NCI-H146 (cell line): Measurements from ENCODE around the gene PDPN.

Experiments used
- DNase-seq: peaks from one replicate; lab custom pipeline; 2025; lab: John Stamatoyannopoulos, UW

Gene PDPN

DNA sequence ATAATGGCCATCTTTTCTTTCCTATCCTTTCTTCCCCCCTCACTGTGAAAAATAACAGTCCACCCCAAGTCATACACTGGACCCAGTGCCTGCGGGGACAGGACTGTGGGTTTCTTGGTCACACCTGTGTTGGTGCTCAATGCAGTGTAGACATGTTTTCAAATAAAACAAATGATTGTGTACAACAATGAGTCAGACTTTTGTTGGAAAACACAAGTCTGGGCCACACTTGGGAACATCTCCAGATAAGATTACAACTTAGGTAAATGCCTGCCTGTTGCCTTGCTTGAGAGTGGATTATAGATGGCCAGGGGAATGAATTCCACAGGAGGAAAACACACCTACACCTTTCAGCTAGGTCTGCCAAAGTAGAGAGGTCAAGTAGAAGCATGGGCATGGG lies 34.1 kb downstream of the PDPN start:
- DNase-seq, result no peak

DNA sequence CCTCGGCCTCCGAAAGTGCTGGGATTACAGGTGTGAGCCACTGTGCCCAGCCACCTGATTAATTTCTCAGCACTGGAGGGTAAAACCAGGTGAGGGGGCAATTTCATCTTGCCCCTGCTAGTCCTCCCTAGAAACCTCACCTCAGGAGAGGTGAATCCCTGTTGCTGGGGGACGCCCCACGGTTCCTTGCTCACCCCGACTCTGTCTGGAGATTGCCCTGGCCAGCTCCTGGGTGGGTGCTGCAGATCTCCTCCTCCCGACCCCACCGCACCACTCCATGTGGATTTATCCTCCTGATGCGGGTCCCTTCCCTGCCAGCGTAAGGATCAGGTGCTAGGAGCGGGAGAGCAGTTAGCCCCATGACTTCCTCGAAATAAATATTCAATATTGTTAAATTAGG lies 34.9 kb downstream of the PDPN start:
- DNase-seq, result no peak

DNA sequence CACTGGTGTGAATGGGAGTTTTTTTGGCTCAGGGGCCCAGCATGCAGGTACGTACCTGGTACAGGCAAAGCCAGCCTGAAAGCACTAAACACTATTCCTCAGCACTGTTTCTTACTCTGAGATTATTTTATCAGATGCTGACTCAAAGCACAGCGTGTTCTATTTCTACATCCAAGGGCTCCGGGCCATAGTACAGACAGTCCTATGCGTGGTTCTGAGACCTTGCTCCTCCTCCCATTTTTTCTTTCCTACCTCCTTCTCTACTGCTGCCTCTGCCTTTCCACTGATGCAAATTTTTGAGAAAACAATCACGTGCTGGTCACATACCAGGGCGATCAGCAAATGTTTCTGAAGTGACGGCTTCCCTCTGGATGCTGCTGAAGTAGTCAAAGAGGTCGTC lies 36.3 kb downstream of the PDPN start:
- no peak for DNase-seq

GRCh38 chr1:13620825-13621224 lies 37.2 kb downstream of the PDPN start:
- no peak for DNase-seq

DNA sequence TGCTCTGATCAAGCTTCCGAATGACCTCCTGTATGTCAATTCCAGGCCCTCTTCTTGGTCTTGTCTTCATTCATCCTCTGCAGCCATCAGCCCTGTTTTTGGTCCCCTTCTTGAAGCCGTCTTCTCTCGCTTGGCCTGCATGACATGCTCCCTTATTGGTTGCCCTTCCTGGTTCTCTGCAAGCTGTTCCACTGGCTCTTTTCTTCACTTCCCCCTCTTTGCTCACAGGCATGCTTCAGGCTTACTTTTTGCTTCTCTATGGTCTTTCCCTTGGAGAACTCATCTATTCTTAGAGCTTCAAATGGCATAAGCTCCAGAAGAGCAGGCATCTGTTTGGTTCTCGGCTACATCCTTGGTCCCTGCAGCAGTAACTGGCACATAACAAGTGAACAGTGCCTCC lies 38.8 kb downstream of the PDPN start:
- DNase-seq, result no peak

- DNase-seq, result no peak
These were observed 39.5 kb downstream of the PDPN start for GRCh38 chr1:13623021-13623637.

DNA sequence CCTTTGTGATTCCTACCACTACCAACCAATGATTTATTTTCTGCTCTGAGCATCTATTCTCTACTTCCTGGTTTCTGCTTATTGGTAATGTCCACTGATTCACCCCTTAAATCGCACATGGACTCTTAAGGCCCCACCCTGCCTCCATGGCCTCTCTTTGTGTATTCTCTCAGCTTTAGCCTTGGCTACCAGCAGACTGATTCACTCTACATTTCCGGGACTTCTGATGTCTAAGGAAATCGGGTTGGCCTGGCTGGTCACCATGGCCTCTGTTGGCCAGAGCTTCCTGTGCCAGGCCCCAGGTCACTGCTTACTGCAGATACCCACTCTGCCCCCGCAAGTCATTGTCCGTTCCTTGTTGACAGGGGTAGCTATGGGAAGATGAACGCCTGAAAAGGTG lies 40.9 kb downstream of the PDPN start:
- DNase-seq, result no peak

DNA sequence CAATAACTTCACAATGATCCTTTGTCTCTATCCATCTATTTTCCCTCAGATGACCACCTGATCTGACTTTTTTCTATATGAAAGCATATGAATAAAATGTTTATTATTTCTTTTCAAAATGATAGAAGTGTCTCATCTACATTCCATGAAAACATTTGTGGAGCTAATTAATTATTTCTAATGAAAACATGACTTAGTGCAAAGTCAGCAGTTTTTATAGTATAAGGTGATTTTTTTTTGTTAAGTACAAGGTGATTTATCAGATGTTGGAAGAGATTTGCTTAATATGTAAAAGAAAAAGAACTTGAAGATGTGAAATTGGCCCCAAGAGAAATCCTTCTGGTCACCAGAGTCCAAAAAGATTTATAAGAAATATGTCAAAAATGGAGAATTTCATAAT lies 43.5 kb downstream of the PDPN start:
- DNase-seq, result no peak

DNA sequence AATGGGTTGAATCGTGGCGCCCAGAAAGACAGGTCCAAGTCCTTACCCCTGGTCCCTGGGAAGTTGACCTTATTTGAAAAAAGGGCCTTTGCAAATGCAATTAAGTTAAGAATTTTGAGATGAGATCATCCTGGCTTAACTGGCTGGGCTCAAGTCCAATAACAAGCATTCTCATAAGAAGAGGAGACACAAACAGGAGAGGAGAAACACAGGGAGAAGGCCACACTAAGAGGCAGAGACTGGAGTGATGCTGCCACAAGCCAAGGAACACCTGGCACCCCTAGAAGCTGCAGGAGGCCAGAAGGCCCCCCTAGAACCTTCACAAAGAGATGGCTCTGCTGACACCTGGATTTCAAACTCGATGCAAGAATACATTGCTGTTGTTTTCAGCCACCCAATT lies 44.6 kb downstream of the PDPN start:
- DNase-seq, result no peak

DNA sequence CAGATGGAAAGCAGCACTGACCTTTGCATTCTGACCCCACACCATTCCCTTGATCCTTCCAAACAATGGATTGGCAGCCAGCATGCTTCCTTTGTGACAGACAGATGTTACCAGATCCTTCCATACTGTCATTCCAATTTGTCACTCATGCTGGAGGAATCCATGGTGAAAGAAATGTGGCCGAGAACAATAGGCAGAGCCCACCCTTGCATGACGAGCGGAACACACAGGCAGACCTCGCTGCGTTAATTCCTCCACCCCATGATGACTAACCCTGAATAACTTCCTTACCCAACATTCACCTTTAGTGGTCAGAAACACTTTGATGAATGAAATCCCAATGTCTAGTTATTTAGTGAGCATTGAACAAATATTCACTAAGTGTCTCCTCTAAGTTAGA lies 45.1 kb downstream of the PDPN start:
- DNase-seq, result no peak

- DNase-seq, result no peak
These were observed 58.8 kb downstream of the PDPN start for GRCh38 chr1:13642306-13643004.

GRCh38 chr1:13643017-13643416 lies 59.4 kb downstream of the PDPN start:
- DNase-seq, result no peak

DNA sequence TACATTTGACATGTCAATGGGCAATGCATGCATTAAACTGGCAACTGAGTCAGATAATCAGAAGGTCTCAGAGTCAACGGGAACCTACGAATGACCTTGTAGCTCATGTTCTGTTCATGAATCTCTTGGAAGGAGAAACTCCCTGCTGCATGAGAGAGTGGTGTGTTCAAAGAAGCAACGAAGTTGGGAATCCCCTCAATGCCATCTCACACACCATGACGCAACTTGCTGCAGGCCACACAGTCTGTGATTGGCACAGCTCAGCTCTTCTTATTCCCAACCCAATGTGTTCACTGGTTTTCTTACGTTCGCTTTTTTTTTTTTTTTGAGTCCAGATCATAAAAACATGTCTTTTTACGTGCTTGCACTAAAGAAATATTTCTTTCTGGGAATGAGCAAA lies 62.9 kb downstream of the PDPN start:
- no peak for DNase-seq

DNA sequence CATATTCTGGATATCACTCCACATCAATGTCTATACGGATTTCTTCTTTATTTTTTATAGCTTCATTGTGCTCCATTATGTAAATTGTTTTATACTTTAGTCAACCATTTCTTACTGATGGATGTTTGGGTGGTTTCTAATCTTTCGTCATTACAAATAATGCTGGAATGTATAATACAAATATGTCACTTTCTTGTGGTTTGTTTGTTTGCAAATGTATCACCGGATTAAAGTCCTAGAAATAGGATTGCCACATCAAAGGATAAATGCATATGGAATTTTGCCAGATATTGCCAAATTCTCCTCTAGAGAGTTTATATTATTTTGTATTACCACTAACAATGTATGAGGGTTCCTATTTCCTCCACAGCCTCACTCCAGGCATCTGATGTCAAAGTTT lies 67.6 kb downstream of the PDPN start:
- DNase-seq, result no peak

DNA sequence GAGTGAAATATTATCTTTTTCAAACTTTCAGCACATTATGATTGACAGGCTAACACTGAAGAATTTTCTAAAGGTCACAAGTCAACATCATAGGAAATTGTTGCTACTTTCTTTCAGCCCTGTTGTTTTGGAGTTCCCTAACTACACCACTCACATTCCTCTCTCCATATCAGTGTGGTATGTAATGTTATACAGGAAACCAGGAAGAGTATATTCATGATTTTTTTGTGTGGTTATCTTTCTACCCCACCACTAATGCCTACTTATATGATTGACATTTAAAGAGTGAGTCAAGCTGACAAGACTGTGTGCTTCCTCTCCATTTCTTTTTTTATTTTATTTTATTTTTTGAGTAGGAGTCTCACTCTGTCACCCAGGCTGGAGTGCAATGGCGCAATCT lies 68.6 kb downstream of the PDPN start:
- no peak for DNase-seq

DNA sequence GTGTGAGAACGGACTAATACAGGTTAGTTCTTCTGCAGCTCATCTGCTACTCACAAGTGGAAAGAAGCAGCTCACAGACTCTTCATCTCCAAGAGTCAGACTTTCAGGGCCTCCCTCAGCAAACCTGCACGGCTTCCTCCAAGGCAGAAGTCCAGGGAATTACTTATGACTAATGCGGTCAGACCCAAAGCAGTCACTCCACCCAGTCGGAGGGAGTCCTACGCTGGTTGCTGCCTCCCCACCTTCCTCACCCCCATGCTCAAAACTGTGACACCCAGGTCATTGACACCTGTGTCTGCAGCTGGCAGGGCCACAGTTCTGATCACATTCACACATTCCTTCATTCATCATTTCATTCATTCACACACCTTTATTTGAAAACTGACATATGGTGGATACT lies 77.9 kb downstream of the PDPN start:
- DNase-seq, result no peak

DNA sequence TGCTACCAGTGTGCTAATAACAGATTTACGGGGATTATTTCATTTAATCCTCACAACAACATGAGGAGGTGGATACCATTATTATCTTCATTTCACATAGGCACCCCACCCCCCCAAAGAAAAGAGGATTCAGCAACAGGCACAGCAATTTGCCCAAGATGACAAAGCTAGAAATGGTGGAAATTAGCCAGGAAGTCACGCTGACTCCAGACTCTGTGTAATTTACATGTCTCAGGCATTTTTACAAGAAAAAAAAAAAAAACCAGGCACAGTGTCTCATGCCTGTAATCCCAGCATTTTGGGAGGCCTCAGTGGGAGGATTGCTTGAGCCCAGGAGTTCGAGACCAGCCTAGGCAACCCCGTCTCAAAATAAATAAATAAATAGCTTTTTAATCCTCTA lies 78.9 kb downstream of the PDPN start:
- no peak for DNase-seq

- DNase-seq, result no peak
These were observed 80.3 kb downstream of the PDPN start for GRCh38 chr1:13663969-13664368.

DNA sequence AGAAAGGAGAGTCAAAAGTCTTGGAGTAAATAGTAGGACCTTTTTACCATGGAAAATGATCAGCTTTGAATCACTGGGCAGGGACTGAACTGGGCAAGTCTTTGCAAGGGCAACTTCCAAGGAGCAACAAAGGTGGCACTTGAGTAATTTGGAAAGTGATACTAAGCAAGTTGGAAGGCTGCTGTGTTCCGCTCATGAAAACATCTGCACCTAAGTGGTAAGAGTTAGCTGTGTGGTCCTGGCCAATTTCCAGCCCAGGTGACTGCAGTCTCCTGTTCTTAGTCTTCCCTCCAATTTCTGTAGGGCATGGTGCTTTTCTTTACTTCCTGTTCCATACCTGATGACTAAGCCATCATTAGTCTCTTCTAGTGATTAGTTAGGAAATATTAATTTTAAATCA lies 80.8 kb downstream of the PDPN start:
- DNase-seq, result no peak

GRCh38 chr1:13666317-13666716 lies 82.7 kb downstream of the PDPN start:
- DNase-seq, result no peak
